ENCODE measurements around the gene IQCH.

Gene IQCH

DNA sequence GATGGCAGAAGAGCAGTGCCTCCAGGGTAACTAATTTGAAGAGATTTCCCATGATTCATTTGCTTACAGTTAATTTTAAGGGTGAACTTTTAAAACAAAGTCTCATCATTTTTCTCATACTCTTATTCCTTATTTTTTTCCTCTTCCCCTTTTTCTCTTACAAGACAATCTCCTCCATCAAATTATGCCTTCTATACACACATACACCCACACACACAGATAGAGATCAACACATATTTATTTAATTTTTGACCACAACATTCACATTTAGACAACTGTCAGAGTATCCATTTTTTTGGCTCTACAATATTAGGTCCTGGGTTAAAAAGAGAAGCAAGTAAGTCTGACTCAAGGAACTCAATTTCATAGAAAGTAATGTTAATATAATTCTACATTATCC lies 37.7 kb upstream of the IQCH start:
- TF ChIP-seq, protein P1, sequence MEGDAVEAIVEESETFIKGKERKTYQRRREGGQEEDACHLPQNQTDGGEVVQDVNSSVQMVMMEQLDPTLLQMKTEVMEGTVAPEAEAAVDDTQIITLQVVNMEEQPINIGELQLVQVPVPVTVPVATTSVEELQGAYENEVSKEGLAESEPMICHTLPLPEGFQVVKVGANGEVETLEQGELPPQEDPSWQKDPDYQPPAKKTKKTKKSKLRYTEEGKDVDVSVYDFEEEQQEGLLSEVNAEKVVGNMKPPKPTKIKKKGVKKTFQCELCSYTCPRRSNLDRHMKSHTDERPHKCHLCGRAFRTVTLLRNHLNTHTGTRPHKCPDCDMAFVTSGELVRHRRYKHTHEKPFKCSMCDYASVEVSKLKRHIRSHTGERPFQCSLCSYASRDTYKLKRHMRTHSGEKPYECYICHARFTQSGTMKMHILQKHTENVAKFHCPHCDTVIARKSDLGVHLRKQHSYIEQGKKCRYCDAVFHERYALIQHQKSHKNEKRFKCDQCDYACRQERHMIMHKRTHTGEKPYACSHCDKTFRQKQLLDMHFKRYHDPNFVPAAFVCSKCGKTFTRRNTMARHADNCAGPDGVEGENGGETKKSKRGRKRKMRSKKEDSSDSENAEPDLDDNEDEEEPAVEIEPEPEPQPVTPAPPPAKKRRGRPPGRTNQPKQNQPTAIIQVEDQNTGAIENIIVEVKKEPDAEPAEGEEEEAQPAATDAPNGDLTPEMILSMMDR (conservative IDR thresholded peaks at IDR 0.05), result no peak
- TF ChIP-seq ZFX (IDR thresholded peaks at IDR 0.05), result no peak
- no peak overlapping the region for H3K27ac ChIP-seq

GRCh38 chr15:67218428-67218827 lies 36.2 kb upstream of the IQCH start:
- TF ChIP-seq, protein P1 (conservative IDR thresholded peaks at IDR 0.05), result no peak
- no peak for TF ChIP-seq ZFX (IDR thresholded peaks at IDR 0.05)

GRCh38 chr15:67219288-67219687 lies 35.3 kb upstream of the IQCH start:
- no peak for TF ChIP-seq ZFX (IDR thresholded peaks at IDR 0.05)
- TF ChIP-seq, protein P1 (conservative IDR thresholded peaks at IDR 0.05), result no peak
- no peak overlapping the region for H3K27ac ChIP-seq

More at GRCh38 chr15:67218428-67218827, 36.2 kb upstream of the IQCH start:
- H3K27ac ChIP-seq, result no peak overlapping the region

GRCh38 chr15:67224889-67225288 lies 29.7 kb upstream of the IQCH start:
- no peak overlapping the region for H3K27ac ChIP-seq
- TF ChIP-seq ZFX (IDR thresholded peaks at IDR 0.05), result no peak
- TF ChIP-seq, protein P1 (conservative IDR thresholded peaks at IDR 0.05), result no peak

DNA sequence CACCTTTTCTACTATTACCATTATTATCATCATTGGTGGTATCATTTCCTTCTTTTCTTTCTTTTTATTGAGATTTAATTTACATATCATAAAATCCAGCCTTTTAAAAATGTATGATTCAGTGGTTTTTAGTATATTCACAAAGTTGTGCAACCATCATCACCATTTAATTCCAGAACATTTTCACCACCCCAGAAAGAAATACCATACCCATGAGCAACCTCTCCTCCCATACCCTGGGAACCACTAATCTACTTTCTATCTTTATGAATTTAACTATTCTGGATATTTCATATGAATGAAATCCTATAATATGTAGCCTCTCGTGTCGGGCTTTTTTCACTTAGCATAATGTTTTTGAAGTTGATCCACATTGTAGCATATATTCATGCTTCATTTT lies 29.2 kb upstream of the IQCH start:
- no peak overlapping the region for H3K27ac ChIP-seq
- TF ChIP-seq ZFX (IDR thresholded peaks at IDR 0.05), result no peak
- TF ChIP-seq, protein P1 (conservative IDR thresholded peaks at IDR 0.05), result no peak

DNA sequence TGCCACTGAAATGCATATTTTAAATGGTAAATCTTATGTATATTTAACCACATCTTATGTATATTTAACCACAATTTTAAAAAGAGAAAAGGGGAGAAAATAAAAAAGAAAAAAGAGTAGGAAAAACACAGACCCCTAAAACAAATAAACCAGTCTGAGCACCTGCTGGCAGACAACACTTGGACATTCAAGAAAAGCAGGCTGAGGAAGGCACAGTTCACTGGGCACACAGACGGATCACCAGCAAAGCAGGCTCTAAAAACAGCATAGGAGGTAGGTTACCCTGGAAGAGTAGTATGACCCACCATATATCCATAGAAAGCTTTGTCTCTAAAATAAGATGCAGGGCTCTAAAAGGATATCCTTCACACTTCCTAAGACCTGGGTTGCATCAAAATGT lies 27.2 kb upstream of the IQCH start:
- no peak overlapping the region for H3K27ac ChIP-seq
- TF ChIP-seq, protein P1 (conservative IDR thresholded peaks at IDR 0.05), result no peak
- no peak for TF ChIP-seq ZFX (IDR thresholded peaks at IDR 0.05)

GRCh38 chr15:67227846-67228245 lies 26.7 kb upstream of the IQCH start:
- TF ChIP-seq, protein P1 (conservative IDR thresholded peaks at IDR 0.05), result no peak
- TF ChIP-seq ZFX (IDR thresholded peaks at IDR 0.05), result no peak

More at GRCh38 chr15:67227846-67228245, 26.7 kb upstream of the IQCH start:
- H3K27ac ChIP-seq, result no peak overlapping the region
